Measurements from ENCODE around the gene OVOL3. TPM values are rescaled to one million over a fixed set of nuclear protein-coding genes. Genes with fewer than 3 reads are reported as not detected.
"Not testable (repeated sequence)": the region's sequence is repeated elsewhere in the genome, so short reads cannot be mapped to it uniquely, and the experiment has no call there.

Gene OVOL3
- total RNA-seq, 2 experiments from 2014 or later = not detected

- peaks cover 24% of the 10 kb centered on the region for H3K36me3 Mint-ChIP-seq (ENCODE audit: low read depth)
- no peak for DNase-seq
- intact Hi-C loops (cut with micrococcal nuclease) = loop anchor here (10.0 kb wide), 2 partner anchors 484 to 734 kb away; partner anchors contain the start of genes ZNF345 and ZNF382
- no peak overlapping the region for H3K4me3 Mint-ChIP-seq
- CTCF ChIA-PET = no interaction called here
- no peak overlapping the region for H3K27ac Mint-ChIP-seq
- peaks cover 17% of the 10 kb centered on the region for H3K4me1 Mint-ChIP-seq (ENCODE audit: low read depth)
- H3K9me3 Mint-ChIP-seq = no peaks in the 10 kb centered on the region
- no peaks in the 10 kb centered on the region for H3K27me3 Mint-ChIP-seq (ENCODE audit: low read depth)
Observed at GRCh38 chr19:36120092-36120983, 9.4 kb downstream of the OVOL3 start.

GRCh38 chr19:36120984-36121358 lies 10.0 kb downstream of the OVOL3 start:
- Mint-ChIP-seq H3K9me3 (no peaks in the 10 kb centered on the region), H3K4me3 (no peak overlapping the region), H3K27me3 (ENCODE audit: low read depth) (no peaks in the 10 kb centered on the region), H3K27ac (no peak overlapping the region), H3K4me1 (ENCODE audit: low read depth) (peaks cover 19% of the 10 kb centered on the region), H3K36me3 (ENCODE audit: low read depth) (peaks cover 30% of the 10 kb centered on the region)
- no peak for DNase-seq
- CTCF ChIA-PET = no interaction called here
- intact Hi-C loops (cut with micrococcal nuclease) = loop anchor here (10.0 kb wide), 2 partner anchors 484 to 734 kb away; partner anchors contain the start of genes ZNF345 and ZNF382

GRCh38 chr19:36121486-36122124 lies 10.7 kb downstream of the OVOL3 start:
- no peak overlapping the region for H3K4me3 Mint-ChIP-seq
- DNase-seq = no peak
- H3K27me3 Mint-ChIP-seq (ENCODE audit: low read depth) = no peaks in the 10 kb centered on the region
- H3K9me3 Mint-ChIP-seq = no peaks in the 10 kb centered on the region
- H3K36me3 Mint-ChIP-seq (ENCODE audit: low read depth) = peaks cover 30% of the 10 kb centered on the region
- peaks cover 12% of the 10 kb centered on the region for H3K4me1 Mint-ChIP-seq (ENCODE audit: low read depth)
- intact Hi-C loops (cut with micrococcal nuclease) = loop anchor here (10.0 kb wide), 2 partner anchors 483 to 733 kb away; partner anchors contain the start of genes ZNF345 and ZNF382
- H3K27ac Mint-ChIP-seq = no peak overlapping the region
- CTCF ChIA-PET = no interaction called here

GRCh38 chr19:36125557-36125956 lies 14.6 kb downstream of the OVOL3 start:
- intact Hi-C loops (cut with micrococcal nuclease) = loop anchor here (10.0 kb wide), 2 partner anchors 479 to 729 kb away; partner anchors contain the start of genes ZNF345 and ZNF382
- Mint-ChIP-seq H3K36me3 (ENCODE audit: low read depth) (peaks cover 16% of the 10 kb centered on the region), H3K27me3 (ENCODE audit: low read depth) (no peaks in the 10 kb centered on the region), H3K27ac (peak overlapping the region; percentile 65), H3K9me3 (no peaks in the 10 kb centered on the region), H3K4me1 (ENCODE audit: low read depth) (peaks cover 15% of the 10 kb centered on the region), H3K4me3 (no peak overlapping the region)
- DNase-seq = no peak
- CTCF ChIA-PET = interaction anchor here (0.8 to 4.7 kb wide), 2 partner anchors 43 to 179 kb away, joined by 3 to 71 read pairs; no protein-coding TSS in a partner anchor

GRCh38 chr19:36128392-36128736 lies 17.4 kb downstream of the OVOL3 start:
- no peaks in the 10 kb centered on the region for H3K27me3 Mint-ChIP-seq (ENCODE audit: low read depth)
- peak overlapping the region; percentile 86 for H3K4me3 Mint-ChIP-seq
- H3K36me3 Mint-ChIP-seq (ENCODE audit: low read depth) = peaks cover 9% of the 10 kb centered on the region
- peak overlapping the region; percentile 93 for H3K27ac Mint-ChIP-seq
- no peak for DNase-seq
- CTCF ChIA-PET = interaction anchor here (0.6 to 4.7 kb wide), 19 partner anchors 9 to 1921 kb away, joined by 3 to 71 read pairs (median 3); partner anchors contain the start of genes ALKBH6, OVOL3, POLR2I and TBCB
- peaks cover 29% of the 10 kb centered on the region for H3K4me1 Mint-ChIP-seq (ENCODE audit: low read depth)
- no peaks in the 10 kb centered on the region for H3K9me3 Mint-ChIP-seq
- intact Hi-C loops (cut with micrococcal nuclease) = loop anchor here (1.0 to 10.0 kb wide), 6 partner anchors 11 to 726 kb away; partner anchors contain the start of genes TBCB, ZNF345, ZNF382 and ZNF565

GRCh38 chr19:36131221-36131620 lies 20.3 kb downstream of the OVOL3 start:
- H3K27me3 Mint-ChIP-seq (ENCODE audit: low read depth); intact Hi-C loops (cut with micrococcal nuclease); H3K4me3 Mint-ChIP-seq; DNase-seq; H3K27ac Mint-ChIP-seq; H3K36me3 Mint-ChIP-seq (ENCODE audit: low read depth); H3K9me3 Mint-ChIP-seq: not testable (repeated sequence)
- peaks cover 27% of the 10 kb centered on the region for H3K4me1 Mint-ChIP-seq (ENCODE audit: low read depth)
- CTCF ChIA-PET = interaction anchor here (1.1 kb wide), 1 partner anchor 39 kb away, joined by 4 read pairs; no protein-coding TSS in a partner anchor

- H3K9me3 Mint-ChIP-seq; H3K27me3 Mint-ChIP-seq (ENCODE audit: low read depth); intact Hi-C loops (cut with micrococcal nuclease); H3K27ac Mint-ChIP-seq; CTCF ChIA-PET; H3K4me3 Mint-ChIP-seq; DNase-seq; H3K36me3 Mint-ChIP-seq (ENCODE audit: low read depth): not testable (repeated sequence)
- peaks cover 24% of the 10 kb centered on the region for H3K4me1 Mint-ChIP-seq (ENCODE audit: low read depth)
Observed at GRCh38 chr19:36134867-36135266, 23.9 kb downstream of the OVOL3 start.

GRCh38 chr19:36136964-36137686 lies 26.2 kb downstream of the OVOL3 start:
- intact Hi-C loops (cut with micrococcal nuclease) = no loop called here
- Mint-ChIP-seq H3K27ac (no peak overlapping the region), H3K4me3 (no peak overlapping the region), H3K9me3 (no peaks in the 10 kb centered on the region), H3K4me1 (ENCODE audit: low read depth) (peaks cover 29% of the 10 kb centered on the region), H3K27me3 (ENCODE audit: low read depth) (no peaks in the 10 kb centered on the region), H3K36me3 (ENCODE audit: low read depth) (peaks cover 9% of the 10 kb centered on the region)
- no peak for DNase-seq
- CTCF ChIA-PET = interaction anchor here (2.7 kb wide), 1 partner anchor 10 kb away, joined by 13 read pairs; no protein-coding TSS in a partner anchor

GRCh38 chr19:36139120-36139472 lies 28.2 kb downstream of the OVOL3 start:
- Mint-ChIP-seq H3K4me3 (peak overlapping the region; percentile 90), H3K27ac (peak overlapping the region; percentile 94), H3K9me3 (no peaks in the 10 kb centered on the region), H3K27me3 (ENCODE audit: low read depth) (no peaks in the 10 kb centered on the region), H3K36me3 (ENCODE audit: low read depth) (peaks cover 18% of the 10 kb centered on the region), H3K4me1 (ENCODE audit: low read depth) (peaks cover 17% of the 10 kb centered on the region)
- CTCF ChIA-PET = interaction anchor here (0.7 to 2.7 kb wide), 4 partner anchors 10 to 213 kb away, joined by 3 to 13 read pairs (median 4); no protein-coding TSS in a partner anchor
- intact Hi-C loops (cut with micrococcal nuclease) = loop anchor here (1.0 kb wide), 1 partner anchor 11 kb away; no protein-coding TSS in a partner anchor
- no peak for DNase-seq

- H3K27me3 Mint-ChIP-seq (ENCODE audit: low read depth) = no peaks in the 10 kb centered on the region
- peak; percentile 92 for DNase-seq
- peaks cover 17% of the 10 kb centered on the region for H3K4me1 Mint-ChIP-seq (ENCODE audit: low read depth)
- peaks cover 18% of the 10 kb centered on the region for H3K36me3 Mint-ChIP-seq (ENCODE audit: low read depth)
- H3K27ac Mint-ChIP-seq = peak within 1 kb of the TSS; percentile 94
- intact Hi-C loops (cut with micrococcal nuclease) = loop anchor here (1.0 to 10.0 kb wide), 5 partner anchors 11 to 427 kb away; partner anchors contain the start of genes ALKBH6, IGFLR1, LIN37 and PSENEN
- H3K9me3 Mint-ChIP-seq = no peaks in the 10 kb centered on the region
- CTCF ChIA-PET = interaction anchor here (1.2 to 2.4 kb wide), 2 partner anchors 11 to 30 kb away, joined by 3 to 5 read pairs; no protein-coding TSS in a partner anchor
- H3K4me3 Mint-ChIP-seq = peak within 1 kb of the TSS; percentile 90
Observed at GRCh38 chr19:36139473-36140303, 28.7 kb downstream of the OVOL3 start, which contains the start of gene CAPNS1. CAPNS1 (plus strand) TSS chr19:36140066; CDS start chr19:36141012, 946 bp downstream.
